Measurements from ENCODE around the gene MBNL1. TPM values are rescaled to one million over a fixed set of nuclear protein-coding genes. Genes with fewer than 3 reads are reported as not detected.

MBNL1 gene
- total and polyA plus RNA-seq, 2 of the 13 experiments (the other 11 are each of a cell fraction or from before 2014, with no cell fraction given), result 27.1 to 55.4 TPM

- POLR2A ChIA-PET, result no interaction called here
- H3K4me1 ChIP-seq (ENCODE audit: insufficient read depth, low read length), result peaks cover 32% of the 10 kb centered on the region
- CTCF ChIA-PET (ENCODE audit: low intra/inter-chr PET ratio, low total read pairs), result no interaction called here
- TF ChIP-seq RFXAP (CRISPR knock-in tag; IDR thresholded peaks at IDR 0.05; ENCODE audit: borderline replicate concordance) (no peak), SP4 (CRISPR knock-in tag; IDR thresholded peaks at IDR 0.05) (no peak), CENPX (CRISPR knock-in tag; IDR thresholded peaks at IDR 0.05) (no peak), ZNF670 (CRISPR knock-in tag; IDR thresholded peaks at IDR 0.05; ENCODE audit: borderline replicate concordance) (no peak), ZHX2 (IDR thresholded peaks at IDR 0.05; ENCODE audit: low read depth) (no peak), ZHX2 (CRISPR knock-in tag; IDR thresholded peaks at IDR 0.05; ENCODE audit: borderline replicate concordance) (no peak), PAWR (CRISPR knock-in tag; IDR thresholded peaks at IDR 0.05; ENCODE audit: borderline replicate concordance) (no peak), ZNF839 (CRISPR knock-in tag; IDR thresholded peaks at IDR 0.05; ENCODE audit: borderline replicate concordance) (no peak), AHDC1 (CRISPR knock-in tag; IDR thresholded peaks at IDR 0.05; ENCODE audit: borderline replicate concordance) (no peak), ZNF282 (IDR thresholded peaks at IDR 0.05; ENCODE audit: partially characterized antibody) (no peak), ZNF343 (CRISPR knock-in tag; IDR thresholded peaks at IDR 0.05) (no peak), TCF7L2 (IDR thresholded peaks at IDR 0.05; ENCODE audit: low read depth, low read length) (no peak), ZNF776 (CRISPR knock-in tag; IDR thresholded peaks at IDR 0.05) (no peak)
Measured at GRCh38 chr3:152391671-152392070, 122.9 kb downstream of the MBNL1 start.

More at GRCh38 chr3:152391671-152392070, 122.9 kb downstream of the MBNL1 start:
- Histone ChIP-seq H3K27ac (ENCODE audit: extremely low read length, insufficient read depth, low read length) (no peak overlapping the region), H3K27me3 (ENCODE audit: control insufficient read depth in 1 of 2, insufficient read depth in 2 of 2, low read length in 2 of 2) (no peaks in the 10 kb centered on the region), H2AFZ (ENCODE audit: low read length) (no peak overlapping the region), H3K4me2 (ENCODE audit: low read depth, low read length) (no peak overlapping the region), H3K79me2 (ENCODE audit: insufficient read depth, low read length) (peaks cover 45% of the 10 kb centered on the region), H3K4me3 (replicated peaks in 1 of 3; ENCODE audit: insufficient read depth in 1 of 3, low read depth in 2 of 3, low read length in 3 of 3) (no peak overlapping the region), H3K9ac (ENCODE audit: insufficient read depth, low read depth, low read length) (no peak overlapping the region), H3K36me3 (replicated peaks in 1 of 2; ENCODE audit: control insufficient read depth in 1 of 2, insufficient read depth in 2 of 2, low read length in 2 of 2) (peaks cover 2 to 5% of the 10 kb centered on the region in 2 experiments; a peak in 1 of 5 replicates), H4K20me1 (ENCODE audit: insufficient read depth, low read length) (no peaks in the 10 kb centered on the region), H3K9me3 (ENCODE audit: low read length) (no peaks in the 10 kb centered on the region)
- in situ Hi-C loops (cut with HindIII; ENCODE audit: extremely low pct_ligation_motif_present, low pct_unique_long_range_greater_than_20kb), result no loop called here
- DNase-seq (ENCODE audit: low spot score) (no peak), FAIRE-seq (no peak), ATAC-seq (no peak)
- BruUV-seq (replicated peaks), result no TSS peak
- WGBS (ENCODE audit: low lambda C conversion rate), result 89% methylated on average over 1 of the region's 1 CpG
- intact Hi-C loops (cut with micrococcal nuclease; ENCODE audit: unreplicated experiment), result no loop called here
